HEK293 (cell line): ENCODE results near the gene SF3B4.

ENCODE experiments used
- CTCF ChIP-seq: fragments of 450-650 bp; formaldehyde crosslinking; IDR thresholded peaks from 2 replicates; pipeline ENCODE4 v1.5.1; 2016; ENCODE audit warnings: missing biosample characterization, missing genetic modification characterization
- GLIS1 ChIP-seq: fragments of 450-650 bp; formaldehyde crosslinking; IDR thresholded peaks from 2 replicates; pipeline ENCODE4 v1.5.1; 2016; ENCODE audit warnings: missing biosample characterization, missing genetic modification characterization
- PBX3 ChIP-seq: sonication (generic); formaldehyde crosslinking; IDR thresholded peaks from 2 replicates; pipeline ENCODE4 v1.8.1; 2022; ENCODE audit warnings: mild to moderate bottlenecking, moderate library complexity, missing genetic modification reagents
- PRDM4 ChIP-seq: fragments of 450-650 bp; formaldehyde crosslinking; IDR thresholded peaks from 2 replicates; pipeline ENCODE4 v1.5.1; 2017; ENCODE audit warnings: missing biosample characterization, missing genetic modification characterization
- SCRT2 ChIP-seq: fragments of 450-650 bp; formaldehyde crosslinking; IDR thresholded peaks from 2 replicates; pipeline ENCODE4 v1.5.1; 2016; ENCODE audit warnings: missing biosample characterization, missing genetic modification characterization
- SP7 ChIP-seq: fragments of 450-650 bp; formaldehyde crosslinking; IDR thresholded peaks from 2 replicates; pipeline ENCODE4 v1.5.1; 2016; ENCODE audit warnings: missing biosample characterization, missing genetic modification characterization
- TSHZ1 ChIP-seq: fragments of 450-650 bp; formaldehyde crosslinking; IDR thresholded peaks from 2 replicates; pipeline ENCODE4 v1.5.1; 2016; ENCODE audit warnings: missing biosample characterization, missing genetic modification characterization, borderline replicate concordance
- YY1 ChIP-seq: fragments of 450-650 bp; formaldehyde crosslinking; IDR thresholded peaks from 2 replicates; pipeline ENCODE4 v1.5.1; 2018; ENCODE audit warnings: missing biosample characterization, missing genetic modification characterization
- ZBTB17 ChIP-seq: fragments of 450-650 bp; formaldehyde crosslinking; IDR thresholded peaks from 2 replicates; pipeline ENCODE4 v1.5.1; 2016; ENCODE audit warnings: missing biosample characterization, missing genetic modification characterization
- ZBTB8A ChIP-seq: fragments of 450-650 bp; formaldehyde crosslinking; IDR thresholded peaks from 2 replicates; pipeline ENCODE4 v1.5.1; 2016; ENCODE audit warnings: missing biosample characterization, missing genetic modification characterization
- ZEB2 ChIP-seq: fragments of 450-650 bp; formaldehyde crosslinking; IDR thresholded peaks from 2 replicates; pipeline ENCODE4 v1.5.1; 2016; ENCODE audit warnings: missing biosample characterization, missing genetic modification characterization
- ZFP41 ChIP-seq: fragments of 450-650 bp; formaldehyde crosslinking; IDR thresholded peaks from 2 replicates; pipeline ENCODE4 v1.5.1; 2016; ENCODE audit warnings: missing biosample characterization, missing genetic modification characterization, borderline replicate concordance
- ZNF280C ChIP-seq: fragments of 450-650 bp; formaldehyde crosslinking; IDR thresholded peaks from 2 replicates; pipeline ENCODE4 v1.5.1; 2016; ENCODE audit warnings: missing biosample characterization, missing genetic modification characterization
- ZNF37A ChIP-seq: fragments of 450-650 bp; IDR thresholded peaks from 2 replicates; pipeline ENCODE4 v1.5.1; 2018; ENCODE audit warnings: missing biosample characterization, missing genetic modification characterization
- ZNF416 ChIP-seq: fragments of 450-650 bp; formaldehyde crosslinking; IDR thresholded peaks from 2 replicates; pipeline ENCODE4 v1.5.1; 2016; ENCODE audit warnings: missing biosample characterization, missing genetic modification characterization
- ZNF530 ChIP-seq: fragments of 450-650 bp; formaldehyde crosslinking; IDR thresholded peaks from 2 replicates; pipeline ENCODE4 v1.5.1; 2016; ENCODE audit warnings: low read depth, missing biosample characterization, missing genetic modification characterization
- ZNF549 ChIP-seq: fragments of 450-650 bp; IDR thresholded peaks from 2 replicates; pipeline ENCODE4 v1.5.1; 2018; ENCODE audit warnings: missing biosample characterization, missing genetic modification characterization, mild to moderate bottlenecking, inconsistent platforms, moderate library complexity
- ZNF600 ChIP-seq: fragments of 450-650 bp; formaldehyde crosslinking; IDR thresholded peaks from 2 replicates; pipeline ENCODE4 v1.5.1; 2016; ENCODE audit warnings: missing biosample characterization, missing genetic modification characterization
- ZNF626 ChIP-seq: fragments of 450-650 bp; sonication (Bioruptor Pico); formaldehyde crosslinking; IDR thresholded peaks from 2 replicates; pipeline ENCODE4 v1.5.1; 2018; ENCODE audit warnings: missing biosample characterization, missing genetic modification characterization, inconsistent platforms
- ZNF707 ChIP-seq: fragments of 450-650 bp; formaldehyde crosslinking; IDR thresholded peaks from 2 replicates; pipeline ENCODE4 v1.5.1; 2016; ENCODE audit warnings: missing biosample characterization, missing genetic modification characterization
- ZNF76 ChIP-seq: fragments of 450-650 bp; formaldehyde crosslinking; IDR thresholded peaks from 2 replicates; pipeline ENCODE4; 2016; ENCODE audit warnings: low read depth, missing biosample characterization, missing genetic modification characterization, borderline replicate concordance
- ZNF830 ChIP-seq: fragments of 450-650 bp; IDR thresholded peaks from 2 replicates; pipeline ENCODE4 v1.5.0; 2018; ENCODE audit warnings: missing biosample characterization, missing genetic modification characterization, low read depth, mild to moderate bottlenecking, moderate library complexity
- ZSCAN23 ChIP-seq: fragments of 450-650 bp; formaldehyde crosslinking; IDR thresholded peaks from 2 replicates; pipeline ENCODE4 v1.5.1; 2016; ENCODE audit warnings: missing biosample characterization, missing genetic modification characterization
- ZSCAN5A ChIP-seq: fragments of 450-650 bp; formaldehyde crosslinking; IDR thresholded peaks from 2 replicates; pipeline ENCODE4 v1.5.1; 2016; ENCODE audit warnings: missing biosample characterization, missing genetic modification characterization
- TF ChIP-seq, protein P1 (sequence below): fragments of 450-650 bp; IDR thresholded peaks from 2 replicates; pipeline ENCODE4 v1.5.1; 2018; ENCODE audit warnings: missing biosample characterization, missing genetic modification characterization

Gene SF3B4

DNA sequence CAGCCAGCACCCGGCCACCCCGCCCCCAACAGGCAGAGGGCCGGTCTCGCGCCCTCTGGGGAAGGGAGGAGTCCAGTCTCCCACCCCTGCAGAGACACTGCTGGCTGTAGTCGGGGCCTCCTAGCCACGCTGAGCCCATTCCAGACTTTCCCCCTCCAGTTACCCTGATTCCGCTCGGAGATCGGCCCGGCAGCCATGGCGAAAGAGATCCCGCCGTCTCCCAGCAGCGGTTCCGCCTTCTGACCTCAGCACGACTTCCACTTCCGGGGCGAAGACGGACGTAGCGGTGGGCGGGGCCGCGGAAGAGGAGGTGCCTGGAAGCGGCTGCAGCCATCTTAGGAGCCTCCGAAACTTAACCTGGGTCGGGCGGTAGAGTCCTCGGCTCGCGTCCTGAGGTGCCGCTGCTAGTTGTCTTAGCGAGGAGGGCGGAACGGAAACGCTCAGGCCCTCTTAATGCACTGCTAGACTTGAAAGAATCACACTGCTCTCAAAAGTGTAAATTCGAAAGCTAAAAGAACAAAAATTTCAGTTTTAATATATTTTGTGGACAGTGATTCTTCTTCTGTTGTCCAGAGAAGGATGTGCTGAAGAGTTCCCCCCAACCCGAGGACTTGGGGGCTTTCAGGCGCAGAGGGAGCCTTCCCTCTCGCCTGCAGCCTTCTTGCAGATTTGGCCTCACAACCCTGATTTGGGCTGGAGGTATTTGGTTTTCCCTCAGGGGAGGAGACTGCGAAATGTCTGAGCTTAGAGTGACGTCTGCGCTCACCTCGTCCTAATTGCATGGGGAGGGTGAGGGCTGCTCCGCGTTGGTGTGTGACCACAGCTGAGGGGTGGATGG is at the start of gene SF3B4 (continued):
- TF ChIP-seq ZSCAN5A (tag by site-specific recombination) (0 out of 2 replicates have a peak, but pooled peaks have one; percentile 56), ZNF416 (tag by site-specific recombination) (no peak), ZBTB17 (tag by site-specific recombination) (peak; percentile 92), ZNF37A (tag by site-specific recombination) (no peak), PBX3 (CRISPR knock-in tag) (no peak), ZEB2 (tag by site-specific recombination) (no peak; the same call in 1 of the 2 replicates), CTCF (tag by site-specific recombination) (no peak), ZFP41 (tag by site-specific recombination) (no peak), ZNF707 (tag by site-specific recombination) (no peak), ZNF280C (tag by site-specific recombination) (no peak), ZNF626 (no peak), SCRT2 (tag by site-specific recombination) (no peak), TSHZ1 (tag by site-specific recombination) (no peak), ZNF549 (tag by site-specific recombination) (no peak), GLIS1 (tag by site-specific recombination) (peak; percentile 77), SP7 (tag by site-specific recombination) (peak; percentile 65), ZNF76 (peak; percentile 90), PRDM4 (0 out of 2 replicates have a peak, but pooled peaks have one; percentile 17), ZNF530 (tag by site-specific recombination) (no peak), ZSCAN23 (tag by site-specific recombination) (no peak), YY1 (peak; percentile 90), ZNF830 (tag by site-specific recombination) (no peak), ZNF600 (0 out of 2 replicates have a peak, but pooled peaks have one; percentile 17), ZBTB8A (peak; percentile 76)
- TF ChIP-seq, protein P1, sequence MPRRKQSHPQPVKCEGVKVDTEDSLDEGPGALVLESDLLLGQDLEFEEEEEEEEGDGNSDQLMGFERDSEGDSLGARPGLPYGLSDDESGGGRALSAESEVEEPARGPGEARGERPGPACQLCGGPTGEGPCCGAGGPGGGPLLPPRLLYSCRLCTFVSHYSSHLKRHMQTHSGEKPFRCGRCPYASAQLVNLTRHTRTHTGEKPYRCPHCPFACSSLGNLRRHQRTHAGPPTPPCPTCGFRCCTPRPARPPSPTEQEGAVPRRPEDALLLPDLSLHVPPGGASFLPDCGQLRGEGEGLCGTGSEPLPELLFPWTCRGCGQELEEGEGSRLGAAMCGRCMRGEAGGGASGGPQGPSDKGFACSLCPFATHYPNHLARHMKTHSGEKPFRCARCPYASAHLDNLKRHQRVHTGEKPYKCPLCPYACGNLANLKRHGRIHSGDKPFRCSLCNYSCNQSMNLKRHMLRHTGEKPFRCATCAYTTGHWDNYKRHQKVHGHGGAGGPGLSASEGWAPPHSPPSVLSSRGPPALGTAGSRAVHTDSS (tag by site-specific recombination), result no peak
